ENCODE data around the gene SH3GL2.

SH3GL2 gene

DNA sequence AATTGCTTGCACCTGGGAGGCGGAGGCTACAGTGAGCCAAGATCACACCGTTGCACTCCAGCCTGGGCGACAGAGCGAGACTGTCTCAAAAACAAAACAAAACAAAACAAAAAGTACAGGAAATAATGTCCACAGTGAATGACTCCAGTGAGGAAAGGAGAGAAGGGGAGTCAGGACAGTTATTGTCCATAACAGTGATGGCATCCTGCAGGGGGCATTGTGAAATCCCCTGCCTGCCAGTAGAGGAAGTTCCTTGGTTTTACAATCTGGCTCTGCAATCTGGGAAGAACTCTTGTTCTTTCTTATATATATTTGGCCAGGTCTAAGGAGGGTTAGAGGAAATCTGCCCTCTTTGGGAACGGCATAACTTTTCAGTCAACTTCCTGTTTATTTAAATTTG, 8.2 kb downstream of the SH3GL2 start:
- Mint-ChIP-seq H3K27ac (no peak overlapping the region), H3K27me3 (no peaks in the 10 kb centered on the region), H3K36me3 (ENCODE audit: insufficient read depth) (no peaks in the 10 kb centered on the region), H3K4me1 (ENCODE audit: low read depth in 2 of 2) (no peaks in the 10 kb centered on the region), H3K4me3 (no peak overlapping the region), H3K9me3 (peaks cover 9 to 11% of the 10 kb centered on the region in 2 donors)
- DNase-seq (no peak), ATAC-seq (replicated peaks) (no peak)

DNA sequence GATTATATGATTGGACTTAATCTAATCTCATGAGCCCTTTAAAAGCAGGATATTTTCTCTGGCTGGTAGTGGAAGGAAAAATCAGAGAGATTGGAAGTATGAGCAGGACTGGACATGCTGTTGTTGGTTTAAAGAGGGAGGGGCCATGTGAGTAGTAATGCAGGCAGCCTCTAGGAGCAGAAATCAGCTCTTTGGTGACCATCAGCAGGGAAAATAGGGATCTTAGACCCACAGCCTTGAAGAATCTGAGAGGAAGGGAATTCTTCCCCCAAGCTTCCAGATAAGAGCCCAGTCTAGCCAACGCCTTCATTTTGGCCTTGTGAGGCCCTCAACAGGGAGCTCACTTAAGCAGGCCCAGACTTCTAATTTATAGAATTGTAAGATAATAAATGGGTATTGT, 9.5 kb downstream of the SH3GL2 start:
- Mint-ChIP-seq H3K4me3 (no peak overlapping the region), H3K27ac (no peak overlapping the region), H3K4me1 (ENCODE audit: low read depth in 2 of 2) (no peaks in the 10 kb centered on the region), H3K9me3 (peaks cover 9 to 11% of the 10 kb centered on the region in 2 donors), H3K27me3 (no peaks in the 10 kb centered on the region), H3K36me3 (ENCODE audit: insufficient read depth) (no peaks in the 10 kb centered on the region)
- ATAC-seq (replicated peaks) = no peak
- no peak for DNase-seq

DNA sequence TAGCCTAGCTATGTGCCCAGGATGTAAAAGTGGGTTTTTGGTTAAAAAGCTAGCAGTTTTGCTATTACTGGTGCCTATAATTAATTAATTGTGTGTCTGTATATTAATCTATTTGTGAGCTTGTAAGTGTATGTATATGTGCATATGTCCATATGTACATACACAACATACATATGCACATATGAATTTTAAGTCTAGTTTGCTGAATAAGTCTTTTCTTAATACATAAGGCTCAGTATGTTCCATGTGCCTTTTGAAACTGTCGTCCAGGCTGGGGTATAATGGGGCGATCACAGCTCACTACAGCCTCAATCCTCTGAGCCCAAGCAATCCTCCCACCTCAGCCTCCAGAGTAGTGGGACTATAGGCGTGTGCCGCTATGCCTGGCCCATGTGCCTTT, 10.1 kb downstream of the SH3GL2 start:
- Mint-ChIP-seq H3K27me3 (no peaks in the 10 kb centered on the region), H3K36me3 (ENCODE audit: insufficient read depth) (no peaks in the 10 kb centered on the region)

DNA sequence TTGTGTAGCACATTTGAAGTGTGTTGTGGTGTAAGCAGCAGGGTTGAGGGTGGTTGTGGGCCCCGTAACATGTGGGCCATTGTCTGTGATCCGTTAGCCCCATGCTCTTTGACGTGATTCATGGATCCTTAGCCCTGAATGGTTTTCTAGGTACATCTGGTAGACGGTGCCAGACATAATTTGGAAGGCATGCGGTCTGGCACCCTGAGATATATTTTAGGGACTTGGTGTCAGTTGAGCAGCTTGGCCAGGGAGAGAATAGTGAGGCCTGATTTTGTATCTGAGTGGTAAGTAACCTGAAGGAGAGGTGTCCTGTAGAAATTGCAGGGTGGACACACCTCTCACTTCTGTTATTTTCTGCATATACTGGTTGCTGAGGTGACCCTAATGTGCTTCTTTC, 10.9 kb downstream of the SH3GL2 start:
- H3K4me3 Mint-ChIP-seq = no peak overlapping the region
- DNase-seq (no peak), ATAC-seq (replicated peaks) (no peak)
- H3K27ac Mint-ChIP-seq = no peak overlapping the region
- H3K9me3 Mint-ChIP-seq = peaks cover 9% of the 10 kb centered on the region in 2 donors
- no peaks in the 10 kb centered on the region for H3K27me3 Mint-ChIP-seq
- no peaks in the 10 kb centered on the region for H3K36me3 Mint-ChIP-seq (ENCODE audit: insufficient read depth)
- H3K4me1 Mint-ChIP-seq (ENCODE audit: low read depth in 2 of 2) = no peaks in the 10 kb centered on the region

More for the DNA sequence above, 10.1 kb downstream of the SH3GL2 start:
- Mint-ChIP-seq H3K4me1 (ENCODE audit: low read depth in 2 of 2) (no peaks in the 10 kb centered on the region), H3K27ac (no peak overlapping the region), H3K9me3 (peaks cover 9 to 11% of the 10 kb centered on the region in 2 donors), H3K4me3 (no peak overlapping the region)
- DNase-seq (no peak), ATAC-seq (replicated peaks) (no peak)

DNA sequence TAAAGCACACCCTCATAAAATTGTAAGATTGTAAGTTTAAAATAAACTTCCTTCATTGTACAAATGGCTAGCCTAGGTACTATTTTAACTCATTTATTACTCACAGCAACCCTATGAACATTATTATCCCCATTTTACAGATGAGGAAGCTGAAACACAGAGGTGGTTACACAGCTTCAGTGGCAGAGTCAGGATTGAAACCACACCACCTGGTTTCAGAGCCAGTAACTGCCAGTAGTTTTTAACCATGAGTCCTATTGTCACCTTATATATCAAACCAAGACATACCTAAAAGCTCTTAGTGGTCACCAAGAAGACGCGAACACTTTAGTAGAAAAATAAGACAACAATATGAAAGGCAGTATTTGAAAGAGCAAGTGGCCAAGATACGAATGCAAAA, 16.1 kb downstream of the SH3GL2 start:
- Mint-ChIP-seq H3K4me1 (ENCODE audit: low read depth in 2 of 2) (no peaks in the 10 kb centered on the region), H3K27ac (no peak overlapping the region), H3K9me3 (no peaks in the 10 kb centered on the region), H3K36me3 (ENCODE audit: insufficient read depth) (no peaks in the 10 kb centered on the region), H3K4me3 (no peak overlapping the region), H3K27me3 (no peaks in the 10 kb centered on the region)
- ATAC-seq (replicated peaks) (no peak), DNase-seq (no peak)

DNA sequence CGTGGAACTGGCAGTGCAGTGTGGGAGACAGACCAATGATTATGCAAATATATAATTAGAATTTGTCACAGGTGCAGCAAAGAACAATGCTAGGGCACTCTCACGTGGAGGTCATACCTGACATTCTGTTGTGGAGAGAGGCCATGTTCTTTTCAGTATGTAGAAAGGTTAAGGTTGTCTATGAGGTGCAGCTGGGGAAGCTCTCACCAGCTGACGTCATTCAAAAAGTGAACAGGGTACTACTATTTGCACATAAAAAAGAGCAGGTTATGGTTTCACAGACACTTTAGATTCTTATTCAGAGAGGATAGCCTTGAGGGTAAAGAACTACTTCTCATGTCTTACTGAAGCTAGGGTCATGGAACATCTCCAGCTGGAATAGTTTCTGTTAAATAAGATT, 19.1 kb downstream of the SH3GL2 start:
- Mint-ChIP-seq H3K36me3 (ENCODE audit: insufficient read depth) (no peaks in the 10 kb centered on the region), H3K27me3 (no peaks in the 10 kb centered on the region), H3K9me3 (peaks cover 3% of the 10 kb centered on the region in 2 donors), H3K27ac (no peak overlapping the region), H3K4me3 (no peak overlapping the region), H3K4me1 (ENCODE audit: low read depth in 2 of 2) (no peaks in the 10 kb centered on the region)
- DNase-seq (no peak), ATAC-seq (replicated peaks) (no peak)

DNA sequence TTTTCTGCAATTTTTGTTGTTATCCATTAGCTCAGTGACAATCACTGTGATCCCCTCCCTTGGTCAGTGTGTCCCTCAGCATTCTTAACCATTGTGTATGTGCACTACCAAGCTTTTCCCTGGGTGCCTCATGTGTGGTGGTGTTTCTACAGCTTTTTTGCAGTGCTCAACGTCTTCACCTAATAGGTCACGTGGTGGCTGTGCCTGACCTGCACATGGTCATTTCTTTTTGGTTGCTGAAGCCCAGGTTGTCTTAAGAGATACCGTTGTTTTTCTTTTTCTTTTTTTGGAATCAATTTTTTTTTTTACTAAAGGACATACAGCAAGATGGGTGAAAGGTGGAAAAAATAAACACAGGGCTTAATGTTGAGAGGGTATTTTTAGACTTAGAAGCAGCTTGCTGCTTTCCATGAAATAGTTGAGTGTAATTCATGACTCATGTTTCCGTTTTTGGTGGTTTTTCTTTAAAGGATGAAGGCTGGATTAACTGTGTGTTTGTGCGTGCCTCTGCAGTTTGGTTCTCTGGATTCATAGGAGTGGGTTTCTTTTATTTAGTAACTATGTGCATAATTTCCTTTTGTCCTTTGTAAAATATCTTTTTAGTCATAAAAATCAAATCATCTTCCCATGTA, 22.2 kb downstream of the SH3GL2 start:
- no peaks in the 10 kb centered on the region for H3K36me3 Mint-ChIP-seq (ENCODE audit: insufficient read depth)
- H3K4me1 Mint-ChIP-seq (ENCODE audit: low read depth in 2 of 2) = peaks cover 0 to 3% of the 10 kb centered on the region in 2 donors
- H3K4me3 Mint-ChIP-seq = no peak overlapping the region
- no peak for DNase-seq
- H3K9me3 Mint-ChIP-seq = peaks cover 6 to 15% of the 10 kb centered on the region in 2 donors
- ATAC-seq (replicated peaks) = no peak
- H3K27ac Mint-ChIP-seq = no peak overlapping the region
- no peaks in the 10 kb centered on the region for H3K27me3 Mint-ChIP-seq

DNA sequence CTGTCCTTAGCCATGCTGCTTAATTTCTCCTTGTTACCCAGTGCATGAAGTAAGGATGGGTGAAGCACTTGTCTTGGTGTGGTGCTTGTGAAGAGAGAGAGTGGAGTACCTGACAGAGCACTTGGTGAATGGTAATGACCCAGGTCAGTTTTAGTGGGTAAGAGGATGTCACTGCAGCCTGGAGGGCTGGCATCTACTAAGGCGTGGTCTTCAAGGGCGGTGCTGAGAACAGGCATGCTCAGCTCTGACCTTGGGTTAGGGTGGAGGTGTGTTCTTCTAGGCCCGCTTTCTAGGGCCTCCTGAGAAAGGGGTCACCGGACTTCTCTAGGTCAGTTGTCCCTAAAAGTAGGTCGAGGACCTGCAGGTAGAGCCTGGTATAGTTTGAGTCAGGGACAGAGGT, 25.7 kb downstream of the SH3GL2 start:
- H3K9me3 Mint-ChIP-seq = peaks cover 6 to 15% of the 10 kb centered on the region in 2 donors

DNA sequence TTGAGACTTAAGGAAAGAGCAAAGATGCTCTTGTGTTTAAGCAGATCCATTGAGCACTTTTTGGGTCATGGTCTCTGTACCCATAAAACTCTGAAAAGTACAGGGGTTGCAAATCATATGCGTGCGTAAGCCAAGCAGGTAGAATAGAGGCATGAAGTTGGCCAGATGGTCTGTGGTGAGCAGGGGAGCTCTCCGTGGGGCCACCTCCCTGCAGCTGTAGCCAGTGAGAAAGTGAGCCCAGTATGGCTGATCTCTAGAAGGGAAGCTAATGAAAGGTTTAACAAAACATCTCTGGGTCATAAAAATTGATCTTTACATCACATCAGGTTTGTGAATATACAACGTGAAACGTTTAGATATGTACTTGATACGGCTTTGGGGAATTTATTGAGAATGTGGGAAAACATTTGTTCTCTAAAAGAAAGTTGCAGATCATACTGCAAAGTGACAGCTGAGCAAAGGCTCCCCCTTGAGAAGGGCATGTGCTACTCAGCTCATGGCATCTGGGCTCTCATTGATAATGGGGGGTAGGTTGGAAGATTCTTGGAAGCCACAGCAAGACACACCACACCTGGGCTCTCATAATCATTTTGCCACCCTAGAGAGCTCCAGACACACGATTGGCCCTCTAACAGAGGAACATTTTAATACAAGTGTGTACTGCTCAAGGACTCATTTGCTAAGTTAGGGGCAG, 30.6 kb downstream of the SH3GL2 start:
- no peak overlapping the region for H3K27ac Mint-ChIP-seq
- no peaks in the 10 kb centered on the region for H3K27me3 Mint-ChIP-seq
- no peak overlapping the region for H3K4me3 Mint-ChIP-seq
- H3K4me1 Mint-ChIP-seq (ENCODE audit: low read depth in 2 of 2) = no peaks in the 10 kb centered on the region
- ATAC-seq (replicated peaks) (no peak), DNase-seq (no peak)
- peaks cover 2 to 11% of the 10 kb centered on the region in 2 donors for H3K9me3 Mint-ChIP-seq
- H3K36me3 Mint-ChIP-seq (ENCODE audit: insufficient read depth) = no peaks in the 10 kb centered on the region

More for the DNA sequence above, 25.7 kb downstream of the SH3GL2 start:
- peaks cover 0 to 3% of the 10 kb centered on the region in 2 donors for H3K4me1 Mint-ChIP-seq (ENCODE audit: low read depth in 2 of 2)
- no peaks in the 10 kb centered on the region for H3K36me3 Mint-ChIP-seq (ENCODE audit: insufficient read depth)
- DNase-seq = no peak
- no peak for ATAC-seq (replicated peaks)
- H3K27ac Mint-ChIP-seq = no peak overlapping the region
- no peaks in the 10 kb centered on the region for H3K27me3 Mint-ChIP-seq
- no peak overlapping the region for H3K4me3 Mint-ChIP-seq

DNA sequence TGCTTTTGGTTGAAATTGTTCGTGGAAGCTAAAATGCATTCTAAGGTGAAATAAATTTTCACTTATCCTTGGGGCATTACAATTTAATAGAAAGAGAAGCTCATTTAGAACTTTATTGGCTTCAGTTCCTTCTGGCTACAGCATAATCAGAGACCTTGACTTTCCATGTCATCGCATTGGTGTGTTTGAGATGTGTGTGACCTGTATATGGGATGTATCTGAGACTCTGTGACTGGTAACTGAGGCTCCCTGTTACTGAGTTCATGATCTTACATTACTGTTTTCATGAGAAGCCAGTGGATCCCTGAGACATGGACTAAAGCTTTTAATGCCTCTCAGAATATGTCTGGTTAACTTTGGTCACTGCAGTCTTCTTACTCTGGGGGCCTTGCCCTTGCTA, 32.5 kb downstream of the SH3GL2 start:
- no peak overlapping the region for H3K27ac Mint-ChIP-seq

DNA sequence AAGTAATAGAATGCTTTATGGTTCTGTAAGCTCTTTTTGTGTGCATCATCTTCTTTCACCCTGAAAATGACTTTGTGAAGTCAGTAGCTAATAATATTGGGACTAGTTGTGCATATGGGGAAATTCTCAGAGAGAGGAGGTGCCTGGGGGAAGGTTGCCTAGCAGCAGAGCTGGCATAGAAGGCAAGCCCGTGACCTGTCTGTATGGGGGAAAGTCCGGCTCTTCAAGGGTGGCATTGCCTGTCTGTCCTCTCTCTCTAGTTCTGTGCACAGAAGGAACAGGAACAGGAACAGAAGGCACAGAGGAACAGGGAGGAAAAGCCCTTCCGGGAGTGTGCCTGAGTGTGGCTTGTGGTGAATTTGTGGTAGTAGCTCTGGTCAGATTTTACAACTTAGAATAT, 33.1 kb downstream of the SH3GL2 start:
- no peak for ATAC-seq (replicated peaks)
- H3K27ac Mint-ChIP-seq = no peak overlapping the region
- no peak overlapping the region for H3K4me3 Mint-ChIP-seq
- DNase-seq = no peak
- H3K4me1 Mint-ChIP-seq (ENCODE audit: low read depth in 2 of 2) = no peaks in the 10 kb centered on the region
- H3K27me3 Mint-ChIP-seq = no peaks in the 10 kb centered on the region
- peaks cover 2 to 9% of the 10 kb centered on the region in 2 donors for H3K9me3 Mint-ChIP-seq
- no peaks in the 10 kb centered on the region for H3K36me3 Mint-ChIP-seq (ENCODE audit: insufficient read depth)

More for the DNA sequence above, 32.5 kb downstream of the SH3GL2 start:
- Mint-ChIP-seq H3K9me3 (peaks cover 2 to 9% of the 10 kb centered on the region in 2 donors), H3K36me3 (ENCODE audit: insufficient read depth) (no peaks in the 10 kb centered on the region), H3K4me1 (ENCODE audit: low read depth in 2 of 2) (no peaks in the 10 kb centered on the region), H3K4me3 (no peak overlapping the region), H3K27me3 (no peaks in the 10 kb centered on the region)
- DNase-seq = no peak
- no peak for ATAC-seq (replicated peaks)

DNA sequence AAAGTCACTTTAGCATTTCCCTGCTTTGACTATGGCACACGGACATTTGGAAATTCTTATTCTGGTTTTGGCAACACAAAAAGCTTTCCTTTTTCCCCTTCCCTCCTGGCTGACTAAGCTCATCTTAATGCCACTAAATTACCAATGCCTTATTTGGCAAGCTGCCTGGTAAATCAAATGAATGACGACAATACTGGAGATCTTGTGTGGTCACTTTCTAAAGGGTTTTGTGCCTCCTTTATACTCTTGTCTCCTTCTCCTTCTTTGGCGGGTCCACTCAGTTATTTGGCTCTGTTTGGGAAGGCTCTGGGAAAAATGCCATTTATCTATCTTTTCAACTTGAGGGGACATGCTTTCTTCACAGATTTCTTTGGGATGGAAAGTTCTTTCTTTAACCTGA, 34.9 kb downstream of the SH3GL2 start:
- no peaks in the 10 kb centered on the region for H3K27me3 Mint-ChIP-seq
- DNase-seq (no peak), ATAC-seq (replicated peaks) (no peak)
- H3K27ac Mint-ChIP-seq = no peak overlapping the region
- peaks cover 4 to 9% of the 10 kb centered on the region in 2 donors for H3K9me3 Mint-ChIP-seq
- no peak overlapping the region for H3K4me3 Mint-ChIP-seq
- no peaks in the 10 kb centered on the region for H3K36me3 Mint-ChIP-seq (ENCODE audit: insufficient read depth)
- H3K4me1 Mint-ChIP-seq (ENCODE audit: low read depth in 2 of 2) = no peaks in the 10 kb centered on the region

DNA sequence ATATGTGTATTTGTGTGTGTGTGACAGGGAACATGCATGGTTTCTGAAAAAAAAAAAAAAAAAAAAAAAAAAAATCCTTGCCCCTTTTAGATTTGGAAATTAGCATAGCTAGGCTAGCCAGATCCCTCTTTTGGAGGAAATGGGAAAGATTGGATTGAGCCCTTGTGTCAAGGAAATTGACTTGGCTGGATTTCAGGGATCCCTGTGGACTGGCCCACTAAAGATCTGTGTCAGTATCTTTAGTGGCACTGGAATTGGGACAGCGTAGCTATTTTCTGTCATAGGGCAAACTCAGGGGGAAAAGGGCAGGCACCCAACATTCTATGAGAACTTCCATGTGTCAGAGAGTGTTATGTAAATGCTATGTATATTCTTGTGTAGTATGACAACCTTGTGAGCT, 35.4 kb downstream of the SH3GL2 start:
- ATAC-seq (replicated peaks) (no peak), DNase-seq (no peak)
- H3K9me3 Mint-ChIP-seq = peaks cover 4 to 9% of the 10 kb centered on the region in 2 donors
- H3K36me3 Mint-ChIP-seq (ENCODE audit: insufficient read depth) = no peaks in the 10 kb centered on the region
- no peak overlapping the region for H3K4me3 Mint-ChIP-seq
- no peak overlapping the region for H3K27ac Mint-ChIP-seq
- no peaks in the 10 kb centered on the region for H3K27me3 Mint-ChIP-seq
- no peaks in the 10 kb centered on the region for H3K4me1 Mint-ChIP-seq (ENCODE audit: low read depth in 2 of 2)

DNA sequence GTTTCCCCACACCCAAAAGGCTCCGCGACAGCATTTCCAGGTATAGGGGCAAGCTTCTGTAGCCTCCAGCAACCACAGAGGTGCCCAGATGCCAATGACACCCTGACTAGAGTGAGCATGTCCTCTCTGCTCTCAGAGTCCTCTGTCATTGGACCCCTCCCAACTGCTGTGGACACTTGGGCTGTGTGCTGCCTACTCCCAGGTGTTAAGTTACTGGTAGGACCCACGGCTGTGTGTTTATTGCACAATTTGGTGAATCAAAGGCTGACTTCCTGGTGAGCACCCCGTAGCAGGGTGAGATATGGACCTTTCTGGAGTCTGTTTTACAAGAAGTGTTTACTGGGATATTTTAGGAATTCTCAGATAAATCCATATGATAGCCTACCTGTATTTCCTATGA, 36.0 kb downstream of the SH3GL2 start:
- Mint-ChIP-seq H3K36me3 (ENCODE audit: insufficient read depth) (no peaks in the 10 kb centered on the region), H3K4me1 (ENCODE audit: low read depth in 2 of 2) (no peaks in the 10 kb centered on the region), H3K27ac (no peak overlapping the region), H3K27me3 (no peaks in the 10 kb centered on the region), H3K9me3 (peaks cover 4 to 9% of the 10 kb centered on the region in 2 donors), H3K4me3 (no peak overlapping the region)
- ATAC-seq (replicated peaks) (no peak), DNase-seq (no peak)
